Measurements from ENCODE around the gene CCDC116. TPM values are rescaled to one million over a fixed set of nuclear protein-coding genes. Genes with fewer than 3 reads are reported as not detected.
"Not testable (repeated sequence)": the region's sequence is repeated elsewhere in the genome, so short reads cannot be mapped to it uniquely, and the experiment has no call there.

CCDC116 gene
- polyA plus RNA-seq, 4 donors: 0.26 to 0.46 (median 0.38) TPM

DNA sequence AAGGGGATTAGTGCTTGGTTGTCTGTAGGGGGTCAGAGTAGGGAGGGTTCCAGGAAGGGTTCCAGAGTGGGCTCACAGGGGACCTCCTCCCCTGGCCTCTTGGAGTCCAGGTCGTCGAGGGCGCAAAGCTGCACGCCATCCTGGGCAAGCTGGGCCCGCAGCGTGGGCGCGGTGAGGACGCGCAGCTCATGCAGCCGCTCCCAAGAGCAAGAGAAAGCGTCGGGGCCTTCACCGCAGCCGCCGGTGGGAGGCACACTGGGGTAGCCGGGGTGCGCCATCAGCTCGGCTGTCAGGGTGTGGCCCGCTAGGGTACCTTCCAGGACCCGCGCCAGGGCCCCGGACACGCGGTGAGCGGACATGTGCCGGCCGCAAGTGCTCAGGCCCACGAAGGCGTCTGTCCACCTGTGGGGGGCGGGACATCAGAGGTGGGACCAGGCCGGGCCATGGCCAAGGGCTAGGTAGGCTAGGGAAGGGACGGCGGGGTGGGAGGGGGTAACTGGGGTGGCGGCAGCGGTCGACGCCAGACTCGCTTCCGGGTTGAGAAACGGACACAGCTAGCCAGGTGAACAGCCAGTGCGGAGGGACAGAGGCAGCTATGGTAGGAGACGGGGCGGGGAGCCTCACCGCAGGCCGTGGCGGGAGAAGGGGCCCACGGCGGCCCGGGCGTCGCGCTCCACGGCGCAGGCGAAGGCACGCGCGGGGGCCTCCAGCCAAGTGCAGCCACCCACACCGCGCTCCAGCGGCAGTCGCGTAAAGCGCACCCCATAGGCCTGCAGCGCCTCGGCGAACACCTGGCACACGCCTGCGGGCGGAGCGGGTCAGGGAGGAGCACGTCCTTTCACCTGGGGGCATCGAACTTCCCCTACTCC, 3.9 kb upstream of the CCDC116 start:
- DNase-seq (ENCODE audit: low read depth in 4 of 4, low spot score in 3 of 4): no peak

DNA sequence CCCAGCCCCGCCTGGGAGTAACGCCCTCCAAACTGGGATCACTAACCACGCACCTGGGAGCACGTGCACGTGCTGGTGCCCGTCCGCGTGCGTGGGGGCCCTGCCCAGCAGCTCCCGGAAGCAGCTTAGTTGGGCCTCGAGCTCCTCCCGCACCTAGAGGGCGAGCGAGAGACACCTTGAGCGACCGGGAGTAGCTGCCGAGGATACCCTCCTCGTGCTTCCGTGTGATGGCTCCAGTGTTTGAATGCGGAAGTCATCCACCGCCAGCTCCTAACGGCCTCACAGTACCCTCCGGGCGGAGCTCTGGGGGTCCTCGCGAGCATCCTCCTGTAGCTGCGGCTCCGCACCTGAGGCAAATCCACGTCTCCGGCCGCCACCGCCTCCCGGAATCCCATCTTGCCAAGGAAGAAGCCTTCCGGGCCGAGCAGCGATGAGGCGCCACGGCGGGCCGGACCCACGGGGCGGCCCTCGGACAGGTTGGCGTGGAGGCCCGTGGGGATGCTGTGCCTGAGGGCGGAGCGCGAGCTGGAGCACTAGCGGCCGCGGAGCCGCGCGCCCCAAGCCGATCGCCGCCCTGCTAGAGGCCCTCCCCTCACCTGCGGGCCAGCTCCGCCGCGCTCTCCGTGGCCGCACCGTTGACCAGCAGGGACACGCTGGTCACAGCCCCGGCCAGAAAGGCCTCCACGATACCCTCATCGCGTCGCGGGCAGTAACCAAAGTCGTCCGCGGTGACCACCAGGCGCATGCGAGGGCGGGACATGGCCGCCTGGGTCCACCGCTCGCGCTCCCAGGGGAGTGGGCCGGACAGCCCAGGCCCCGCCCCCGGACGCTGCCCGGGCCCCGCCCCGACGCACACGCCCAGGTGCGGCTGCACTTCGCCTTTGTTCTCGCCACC, 3.1 kb upstream of the CCDC116 start, which contains the start of gene YDJC:
Gene YDJC (minus strand): TSS at position 768 of the 895 bp plus-strand sequence. CDS start 8 bp downstream, at position 760.
- peak in 3 of 4 donors; percentile 79 to 85 (median 85) for DNase-seq (ENCODE audit: low read depth in 4 of 4, low spot score in 3 of 4)

DNA sequence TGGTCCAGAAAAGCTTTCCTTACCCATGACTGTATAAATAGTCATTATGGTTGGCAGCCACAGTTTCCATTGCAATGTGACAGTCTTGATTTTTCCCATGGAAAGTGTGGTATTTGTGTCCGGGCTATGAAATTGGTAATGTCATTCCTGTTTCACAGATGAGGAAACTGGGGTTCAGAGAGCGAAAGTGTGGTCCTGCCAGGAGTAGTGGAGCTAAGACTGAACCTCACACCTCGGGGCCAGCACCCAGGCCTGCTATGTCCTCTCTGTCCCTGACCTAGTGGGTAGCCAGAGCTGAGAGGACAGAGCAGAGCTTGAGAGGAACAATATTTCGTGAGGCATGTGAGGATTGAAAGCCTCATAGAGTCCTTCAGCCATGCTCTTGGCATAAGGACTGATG, 1.5 kb upstream of the CCDC116 start:
- no peak for DNase-seq (ENCODE audit: low read depth in 4 of 4, low spot score in 3 of 4)

DNA sequence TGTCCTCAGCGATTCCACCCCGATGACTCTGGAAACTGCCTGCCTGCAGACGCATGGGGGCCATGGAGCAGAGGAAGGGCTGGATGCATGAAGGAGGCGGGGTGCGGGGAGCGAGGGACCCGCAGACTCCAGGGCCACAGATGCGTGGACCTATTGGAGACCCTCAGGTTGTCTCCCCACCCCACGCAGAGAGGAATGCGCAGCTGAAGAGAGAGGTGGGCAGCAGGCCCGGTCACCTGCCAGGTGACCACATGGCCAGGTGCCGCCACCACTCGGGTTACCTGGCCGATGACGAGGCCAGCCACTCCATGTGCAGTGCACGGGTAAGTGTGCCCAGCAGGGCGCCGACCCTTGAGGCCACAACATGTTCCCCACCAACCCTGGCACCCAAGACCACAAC, 371 bp downstream of the CCDC116 start:
- DNase-seq (ENCODE audit: low read depth in 4 of 4, low spot score in 3 of 4): no peak

DNA sequence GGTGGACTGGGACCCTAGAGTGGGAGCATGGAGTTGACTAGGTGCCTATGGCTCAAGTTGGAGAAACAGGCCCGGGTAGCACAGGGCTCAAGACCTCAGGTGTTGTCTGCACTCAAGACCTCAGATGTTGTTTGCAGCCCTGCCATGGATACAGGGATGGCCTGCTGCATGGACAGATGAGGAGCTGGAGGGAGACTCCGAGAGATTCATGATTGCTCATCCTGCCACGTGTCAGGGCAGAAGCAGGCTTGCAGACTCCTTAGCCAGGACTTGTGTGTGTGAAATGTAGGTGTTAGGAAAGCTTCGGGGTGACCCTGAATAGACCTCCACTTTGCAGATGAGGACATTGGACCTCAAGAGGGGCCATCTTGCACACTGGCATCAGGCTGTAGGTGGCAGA, 921 bp downstream of the CCDC116 start:
- DNase-seq (ENCODE audit: low read depth in 4 of 4, low spot score in 3 of 4): no peak

DNA sequence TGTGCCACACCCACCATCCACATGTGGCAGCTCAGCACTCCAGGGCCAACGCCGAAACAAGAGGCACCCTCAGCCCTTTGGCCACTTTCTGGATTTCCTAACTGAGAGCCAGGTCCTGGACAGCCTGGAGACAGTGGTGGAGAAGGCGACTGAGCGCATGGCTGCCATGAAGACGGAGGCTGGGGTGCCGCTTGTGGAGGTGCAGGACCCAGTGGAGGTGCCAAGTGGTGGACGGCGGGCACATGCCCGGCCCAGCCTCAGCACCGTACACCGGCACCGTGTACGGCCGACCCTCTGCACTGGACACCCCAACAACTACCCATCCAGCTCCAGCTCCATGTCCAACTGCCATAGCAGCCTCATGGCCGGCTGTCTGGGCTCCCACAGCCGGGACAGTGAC, 1.5 kb downstream of the CCDC116 start:
- no peak for DNase-seq (ENCODE audit: low read depth in 4 of 4, low spot score in 3 of 4)

DNA sequence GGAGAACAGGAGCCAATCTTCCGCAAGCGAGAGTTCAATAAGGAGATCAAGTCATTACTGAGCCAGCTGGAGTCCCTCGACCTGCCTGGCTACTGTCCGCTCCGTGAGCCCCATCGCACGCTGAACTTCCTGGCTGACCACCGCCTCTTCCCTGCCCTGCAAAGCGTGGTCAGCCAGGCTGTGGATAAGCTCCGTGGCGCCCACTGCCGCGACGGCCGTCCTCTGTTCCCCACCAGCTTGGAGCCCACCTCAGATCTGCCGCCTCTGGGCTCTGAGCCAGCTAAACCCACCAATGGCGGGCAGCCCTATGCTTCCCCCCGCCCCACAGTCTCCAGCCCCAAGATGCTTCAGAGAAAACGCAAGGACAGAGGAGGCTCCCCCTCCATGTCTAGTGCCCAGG, 2.3 kb downstream of the CCDC116 start:
- DNase-seq (ENCODE audit: low read depth in 4 of 4, low spot score in 3 of 4): no peak

DNA sequence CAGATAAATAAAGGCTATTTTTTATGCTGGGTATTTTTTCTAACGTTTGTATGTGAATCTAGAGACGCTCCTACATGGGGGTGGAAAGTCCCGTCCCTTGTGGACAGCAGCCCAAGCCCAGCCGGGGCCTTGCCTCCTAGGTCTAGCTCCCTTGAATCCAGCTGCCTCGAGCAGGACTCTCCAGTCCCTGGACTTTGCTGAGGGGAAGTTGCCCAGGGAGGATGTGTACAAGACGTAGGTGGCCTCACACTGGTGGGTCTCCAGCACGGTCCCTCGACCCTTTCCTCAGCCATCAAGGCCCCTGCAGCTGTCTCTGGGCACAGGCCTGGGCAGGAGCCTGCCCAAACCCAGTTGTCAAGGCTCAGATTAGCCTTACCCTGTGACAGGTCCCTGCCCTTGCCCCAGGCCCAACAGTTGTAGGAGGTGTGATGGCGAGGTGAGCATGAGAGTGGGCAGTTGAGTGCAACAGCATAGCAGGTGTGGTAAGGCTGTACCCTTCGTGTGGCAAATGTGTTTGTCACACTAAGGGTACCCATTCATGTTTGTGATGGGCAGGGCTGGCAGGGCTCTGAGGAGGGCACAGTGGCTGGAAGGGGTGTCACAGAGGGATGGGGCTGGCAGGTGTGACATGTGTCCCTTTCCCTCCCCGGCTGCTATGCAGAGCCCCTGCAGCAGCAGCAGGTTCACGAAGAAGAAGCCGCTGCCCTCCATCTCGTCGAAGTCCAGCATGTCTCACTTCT, 3.4 kb downstream of the CCDC116 start:
- no peak for DNase-seq (ENCODE audit: low read depth in 4 of 4, low spot score in 3 of 4)

DNA sequence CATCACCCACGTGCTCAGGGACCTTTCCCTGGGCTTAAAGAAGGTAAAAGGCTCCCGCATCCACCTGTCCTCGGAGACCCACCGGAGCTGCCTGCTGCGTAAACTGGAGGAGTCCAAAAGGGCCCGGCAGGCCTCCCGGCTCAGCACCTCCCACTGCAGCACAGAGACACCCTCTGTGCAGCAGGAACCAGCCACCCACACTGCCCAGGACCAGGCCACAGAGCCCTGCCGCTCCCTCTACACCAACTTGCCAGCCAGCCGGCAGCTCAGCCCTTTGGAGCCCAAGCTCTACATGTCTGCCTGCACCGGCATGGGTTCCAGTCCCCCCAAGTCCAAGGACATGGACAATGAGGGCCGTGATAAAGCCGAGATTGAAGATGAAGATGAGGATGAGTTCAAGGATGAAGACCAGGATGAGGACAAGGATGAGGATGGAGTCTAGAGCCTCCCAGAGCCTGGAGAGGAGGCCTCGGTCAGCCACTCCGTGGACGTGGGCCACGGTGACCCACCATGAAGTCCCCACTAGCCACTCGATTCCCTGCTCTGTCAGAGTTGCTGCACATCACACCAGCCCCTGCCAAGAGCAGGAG, 4.2 kb downstream of the CCDC116 start:
- no peak for DNase-seq (ENCODE audit: low read depth in 4 of 4, low spot score in 3 of 4)

DNA sequence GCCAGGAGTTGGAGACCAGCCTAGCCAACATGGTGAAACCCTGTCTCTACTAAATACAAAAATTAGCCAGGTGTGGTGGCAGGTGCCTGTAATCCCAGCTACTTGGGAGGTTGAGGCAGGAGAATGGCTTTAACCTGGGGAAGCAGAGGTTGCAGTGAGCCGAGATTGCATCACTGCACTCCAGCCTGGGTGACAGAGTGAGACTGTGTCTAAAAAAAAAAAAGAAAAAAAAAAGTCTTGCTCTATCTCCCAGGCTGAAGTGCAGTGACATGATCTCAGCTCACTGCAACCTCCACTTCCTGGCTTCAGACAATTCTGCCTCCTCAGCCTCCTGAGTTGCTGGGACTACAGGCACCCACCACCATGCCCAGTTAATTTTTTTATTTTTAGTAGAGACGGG, 4.9 kb downstream of the CCDC116 start:
- not testable (repeated sequence) for DNase-seq (ENCODE audit: low read depth in 4 of 4, low spot score in 3 of 4)

DNA sequence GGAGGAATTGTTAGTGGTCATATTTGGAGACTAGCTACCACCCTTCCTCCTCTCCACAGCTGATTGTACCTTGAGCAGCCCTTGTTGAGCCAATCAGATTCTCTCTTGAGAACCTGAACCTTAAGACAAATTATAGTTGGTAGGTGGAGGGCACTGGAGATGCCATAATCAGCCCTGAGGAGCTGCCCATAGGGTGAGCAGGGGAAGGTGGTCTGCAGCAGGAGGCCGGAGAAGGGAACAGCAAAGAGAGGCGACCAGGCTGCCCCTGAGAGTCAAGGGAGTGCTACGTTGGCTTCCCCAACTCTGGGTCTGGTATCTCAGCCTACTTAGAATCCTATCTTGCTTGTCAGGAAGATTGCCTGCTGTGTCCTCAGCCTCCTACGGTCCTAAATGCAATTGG, 6.8 kb downstream of the CCDC116 start:
- no peak for DNase-seq (ENCODE audit: low read depth in 4 of 4, low spot score in 3 of 4)

DNA sequence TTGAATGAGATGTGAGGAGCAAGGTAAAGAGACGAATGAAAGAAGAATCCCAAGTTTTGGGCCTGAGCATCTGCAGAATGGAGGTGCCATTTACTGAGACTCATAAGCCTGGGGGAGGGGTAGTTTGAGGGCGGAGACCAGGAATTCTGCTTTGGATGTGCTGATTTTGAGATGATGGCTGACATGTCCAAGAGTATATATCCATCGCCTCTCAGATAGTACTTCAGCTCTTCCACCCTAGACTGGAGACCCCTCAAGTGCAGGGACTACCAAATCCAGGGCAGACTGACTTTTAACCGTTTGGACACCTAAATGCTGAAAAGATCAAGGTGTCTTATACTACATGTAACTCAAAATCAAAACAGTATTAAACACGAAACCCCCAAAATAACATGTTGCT, 8.2 kb downstream of the CCDC116 start:
- no peak for DNase-seq (ENCODE audit: low read depth in 4 of 4, low spot score in 3 of 4)

DNA sequence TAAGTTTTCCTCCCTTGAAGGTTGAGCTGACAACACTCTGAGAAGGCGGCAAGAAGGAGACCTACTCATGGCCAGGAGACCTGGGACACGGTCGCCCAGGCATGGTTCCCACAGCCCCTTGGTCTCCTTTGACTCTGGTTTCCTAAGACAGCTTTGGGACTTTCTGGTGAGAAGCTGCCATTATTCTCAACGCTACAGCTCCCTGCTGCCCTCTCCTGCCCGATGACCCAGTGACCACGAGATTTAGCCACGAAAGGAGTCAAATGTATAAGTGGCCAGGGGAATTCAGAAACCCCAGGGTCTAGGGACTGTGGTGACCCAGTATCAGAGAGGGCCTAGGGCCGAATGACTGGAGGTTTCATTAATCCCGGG, 8.8 kb downstream of the CCDC116 start:
- no peak for DNase-seq (ENCODE audit: low read depth in 4 of 4, low spot score in 3 of 4)

DNA sequence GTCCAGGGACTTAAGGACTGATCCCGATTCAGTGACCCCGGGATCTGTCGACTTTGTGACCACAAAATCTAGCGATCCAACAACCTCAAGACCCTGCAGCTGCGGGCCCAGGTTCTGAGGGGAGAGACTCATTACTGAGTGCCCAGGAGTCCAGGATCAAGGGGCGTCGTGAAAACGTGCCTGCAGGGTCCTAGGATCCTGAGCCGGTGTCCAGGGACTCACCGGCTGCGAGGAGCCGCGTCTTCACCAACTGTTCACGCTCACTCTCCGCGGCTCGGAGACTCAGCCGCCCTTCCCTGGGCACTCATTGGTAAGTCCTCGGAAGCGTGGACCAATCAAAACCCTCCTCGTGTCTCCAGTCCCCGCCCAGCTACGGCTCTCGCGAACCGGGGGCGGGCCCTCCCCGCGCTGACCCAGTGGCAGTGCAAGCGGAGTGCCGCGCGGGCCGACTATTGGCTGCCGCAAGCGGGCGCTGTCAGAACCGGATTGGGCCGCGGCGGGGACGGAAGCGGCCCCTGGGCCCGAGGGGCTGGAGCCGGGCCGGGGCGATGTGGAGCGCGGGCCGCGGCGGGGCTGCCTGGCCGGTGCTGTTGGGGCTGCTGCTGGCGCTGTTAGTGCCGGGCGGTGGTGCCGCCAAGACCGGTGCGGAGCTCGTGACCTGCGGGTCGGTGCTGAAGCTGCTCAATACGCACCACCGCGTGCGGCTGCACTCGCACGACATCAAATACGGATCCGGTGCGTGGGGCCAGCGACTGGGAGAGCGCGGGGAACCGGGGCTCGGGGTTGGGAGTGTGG, 9.4 kb downstream of the CCDC116 start, which contains the start of gene SDF2L1:
Gene SDF2L1 (plus strand): TSS at position 514 of the 795 bp plus-strand sequence. CDS start 35 bp downstream, at position 549.
- peak; percentile 90 to 95 (median 94) for DNase-seq (ENCODE audit: low read depth in 4 of 4, low spot score in 3 of 4)

DNA sequence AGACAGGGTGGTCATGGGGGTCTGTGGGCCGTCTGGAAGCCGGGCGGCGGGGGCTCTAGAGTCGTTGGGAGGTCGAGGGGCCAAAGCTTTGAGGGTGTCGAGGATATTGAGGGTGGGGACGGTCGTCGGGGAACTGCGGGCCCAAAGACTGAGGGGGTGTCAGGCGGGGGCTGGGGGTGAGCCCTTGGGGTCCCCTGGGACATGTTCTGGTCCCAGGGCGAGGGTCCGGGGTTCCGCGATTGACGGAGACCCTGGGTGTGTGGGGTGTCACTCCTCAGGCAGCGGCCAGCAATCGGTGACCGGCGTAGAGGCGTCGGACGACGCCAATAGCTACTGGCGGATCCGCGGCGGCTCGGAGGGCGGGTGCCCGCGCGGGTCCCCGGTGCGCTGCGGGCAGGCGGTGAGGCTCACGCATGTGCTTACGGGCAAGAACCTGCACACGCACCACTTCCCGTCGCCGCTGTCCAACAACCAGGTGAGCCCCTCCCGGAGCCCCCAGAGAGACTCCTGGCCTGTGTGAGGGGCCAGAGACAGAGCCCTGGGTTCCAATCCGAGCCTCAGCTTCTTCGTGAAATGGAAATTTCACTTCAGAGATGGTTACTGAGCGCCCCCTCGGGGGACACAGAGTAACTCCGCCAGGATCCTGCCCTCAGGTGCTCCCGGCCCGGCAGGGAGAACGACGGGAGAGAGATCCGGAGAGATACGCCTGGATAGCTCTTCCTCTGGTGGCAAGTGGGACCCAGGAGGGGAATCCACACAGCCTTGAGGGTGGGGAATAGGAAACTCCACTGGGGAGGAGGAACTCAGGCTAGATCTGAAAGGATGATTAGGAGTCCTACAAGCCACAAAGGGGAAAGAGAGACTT, 10.3 kb downstream of the CCDC116 start:
- no peak for DNase-seq (ENCODE audit: low read depth in 4 of 4, low spot score in 3 of 4)

DNA sequence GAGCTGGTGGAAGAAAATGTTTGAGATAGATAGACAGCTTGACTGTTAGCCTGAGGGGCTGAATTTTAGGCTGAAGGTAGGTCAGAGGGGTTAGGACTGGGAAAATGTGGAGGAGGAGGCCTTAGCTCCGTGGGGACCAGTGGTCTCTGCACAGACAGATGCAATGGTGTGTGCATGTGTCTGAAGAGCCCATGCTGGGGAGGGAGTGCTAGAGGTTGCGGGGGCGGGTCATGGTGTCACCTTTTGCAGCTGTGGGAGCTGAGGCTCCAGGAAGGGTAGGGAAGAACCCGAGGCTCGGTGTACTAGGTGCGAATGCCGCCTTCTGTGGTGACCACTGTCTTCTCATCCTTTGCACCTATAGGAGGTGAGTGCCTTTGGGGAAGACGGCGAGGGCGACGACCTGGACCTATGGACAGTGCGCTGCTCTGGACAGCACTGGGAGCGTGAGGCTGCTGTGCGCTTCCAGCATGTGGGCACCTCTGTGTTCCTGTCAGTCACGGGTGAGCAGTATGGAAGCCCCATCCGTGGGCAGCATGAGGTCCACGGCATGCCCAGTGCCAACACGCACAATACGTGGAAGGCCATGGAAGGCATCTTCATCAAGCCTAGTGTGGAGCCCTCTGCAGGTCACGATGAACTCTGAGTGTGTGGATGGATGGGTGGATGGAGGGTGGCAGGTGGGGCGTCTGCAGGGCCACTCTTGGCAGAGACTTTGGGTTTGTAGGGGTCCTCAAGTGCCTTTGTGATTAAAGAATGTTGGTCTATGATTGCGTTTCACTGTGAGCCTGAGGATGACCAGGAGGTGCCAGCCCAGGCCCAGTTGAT, 11.2 kb downstream of the CCDC116 start:
- no peak for DNase-seq (ENCODE audit: low read depth in 4 of 4, low spot score in 3 of 4)

DNA sequence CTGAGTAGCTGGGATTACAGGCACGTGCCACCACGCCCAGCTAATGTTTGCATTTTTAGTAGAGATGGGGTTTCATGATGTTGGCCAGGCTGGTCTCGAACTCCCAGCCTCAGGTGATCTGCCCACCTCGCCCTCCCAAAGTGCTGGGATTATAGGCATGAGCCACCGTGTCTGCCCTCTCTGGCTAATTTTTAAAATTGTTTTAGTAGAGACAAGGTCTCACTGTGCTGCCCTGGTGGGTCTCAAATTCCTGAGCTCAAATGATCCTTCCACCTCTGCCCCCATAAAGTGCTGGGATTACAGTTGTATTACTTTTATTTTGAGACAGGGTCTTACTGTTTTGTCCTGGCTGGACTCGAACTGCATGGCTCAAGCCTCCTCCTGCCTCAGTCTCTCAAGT, 13.0 kb downstream of the CCDC116 start:
- DNase-seq (ENCODE audit: low read depth in 4 of 4, low spot score in 3 of 4): not testable (repeated sequence)

All from left renal pelvis (tissue), 4 donors.